KMS-11 (cell line): ENCODE data around the gene RAB10.
"Not testable (repeated sequence)": the region's sequence is repeated elsewhere in the genome, so short reads cannot be mapped to it uniquely, and the experiment has no call there.

ENCODE experiments used
- H2AFZ ChIP-seq: fragments of 200-600 bp; sonication (generic); 2 replicates; pipeline ENCODE4 v1.6.1; 2016; ENCODE audit warnings: antibody characterized with exemption, mixed run types, low read depth
- H3K27ac ChIP-seq: fragments of 200-600 bp; sonication (generic); 2 replicates; pipeline ENCODE4 v1.6.1; 2016; ENCODE audit warnings: mild to moderate bottlenecking, mixed run types
- H3K27me3 ChIP-seq: fragments of 200-600 bp; sonication (generic); 2 replicates; pipeline ENCODE4 v1.6.1; 2017; ENCODE audit warnings: mild to moderate bottlenecking, low read depth, mixed run types, moderate library complexity; ENCODE audit not compliant: insufficient read depth
- H3K36me3 ChIP-seq: fragments of 200-600 bp; sonication (generic); 2 replicates; pipeline ENCODE4 v1.6.1; 2017; ENCODE audit warnings: mild to moderate bottlenecking, mixed run types; ENCODE audit not compliant: insufficient read depth
- H3K4me1 ChIP-seq: fragments of 200-600 bp; sonication (generic); 2 replicates; pipeline ENCODE4 v1.6.1; 2016; ENCODE audit warnings: mild to moderate bottlenecking, low read depth, mixed run types; ENCODE audit not compliant: poor library complexity, severe bottlenecking
- H3K4me2 ChIP-seq: fragments of 200-600 bp; sonication (generic); 2 replicates; pipeline ENCODE4 v1.7.0; 2016; ENCODE audit warnings: mild to moderate bottlenecking, mixed run types
- H3K4me3 ChIP-seq: fragments of 200-600 bp; sonication (generic); IDR thresholded peaks from 2 replicates; pipeline ENCODE4 v1.6.1; 2017; ENCODE audit warnings: low read depth, low read length, mixed read lengths; ENCODE audit not compliant: insufficient read depth
- H3K79me2 ChIP-seq: fragments of 200-600 bp; sonication (generic); 2 replicates; pipeline ENCODE4 v1.6.1; 2016; ENCODE audit warnings: low read depth, mixed run types; ENCODE audit not compliant: insufficient read depth
- H3K9ac ChIP-seq: fragments of 200-600 bp; sonication (generic); 2 replicates; pipeline ENCODE4 v1.6.1; 2016; ENCODE audit warnings: mild to moderate bottlenecking, mixed run types
- H4K20me1 ChIP-seq: fragments of 200-600 bp; sonication (generic); 2 replicates; pipeline ENCODE4 v1.6.1; 2016; ENCODE audit warnings: mild to moderate bottlenecking, mixed run types; ENCODE audit not compliant: insufficient read depth
- CTCF ChIP-seq: fragments of 200-600 bp; sonication (generic); conservative IDR thresholded peaks from 2 replicates; pipeline ENCODE4 v1.6.1; 2017; ENCODE audit warnings: low read depth, mild to moderate bottlenecking, antibody characterized with exemption, low read length, moderate library complexity, mixed read lengths

Gene RAB10

DNA sequence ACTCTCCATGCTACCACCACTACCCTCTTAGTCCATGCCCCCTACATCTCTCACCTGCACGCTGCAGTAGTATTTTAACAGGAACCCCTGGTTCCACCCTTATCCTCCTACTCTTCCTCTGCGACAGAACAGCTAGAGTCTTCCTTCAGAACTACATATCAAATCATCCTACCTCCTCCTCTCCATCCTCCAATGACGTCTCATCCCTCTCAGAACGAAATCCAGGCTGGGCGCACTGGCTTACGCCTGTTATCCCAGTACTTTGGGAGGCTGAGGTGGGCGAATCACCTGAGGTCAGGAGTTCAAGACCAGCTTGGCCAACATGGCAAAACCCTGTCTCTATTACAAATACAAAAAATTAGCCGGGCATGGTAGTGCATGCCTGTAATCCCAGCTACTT, 41.3 kb upstream of the RAB10 start:
- H3K9ac ChIP-seq, result no peak overlapping the region
- no peak overlapping the region for H3K4me3 ChIP-seq
- H3K4me2 ChIP-seq, result no peak overlapping the region
- H3K79me2 ChIP-seq, result no peaks in the 10 kb centered on the region
- H3K36me3 ChIP-seq, result no peaks in the 10 kb centered on the region
- H3K27ac ChIP-seq, result no peak overlapping the region
- TF ChIP-seq CTCF, result no peak
- H3K4me1 ChIP-seq, result peaks cover 3% of the 10 kb centered on the region
- H4K20me1 ChIP-seq, result no peaks in the 10 kb centered on the region
- H2AFZ ChIP-seq, result no peak overlapping the region
- H3K27me3 ChIP-seq, result 0 out of 2 replicates have a peak, but pooled peaks cover 3% of the 10 kb centered on the region

- Histone ChIP-seq H4K20me1 (no peaks in the 10 kb centered on the region), H3K27me3 (0 out of 2 replicates have a peak, but pooled peaks cover 3% of the 10 kb centered on the region), H3K4me3 (no peak overlapping the region), H3K36me3 (no peaks in the 10 kb centered on the region), H3K4me1 (peaks cover 3% of the 10 kb centered on the region), H3K79me2 (no peaks in the 10 kb centered on the region), H3K9ac (no peak overlapping the region), H2AFZ (no peak overlapping the region), H3K27ac (no peak overlapping the region), H3K4me2 (no peak overlapping the region)
- no peak for TF ChIP-seq CTCF
Measured at GRCh38 chr2:25993049-25993448, 40.8 kb upstream of the RAB10 start.

- TF ChIP-seq CTCF, result no peak
- no peak overlapping the region for H2AFZ ChIP-seq
- H4K20me1 ChIP-seq, result no peaks in the 10 kb centered on the region
- H3K27ac ChIP-seq, result no peak overlapping the region
- no peak overlapping the region for H3K4me2 ChIP-seq
- H3K79me2 ChIP-seq, result no peaks in the 10 kb centered on the region
- 0 out of 2 replicates have a peak, but pooled peaks cover 3% of the 10 kb centered on the region for H3K27me3 ChIP-seq
- H3K9ac ChIP-seq, result no peak overlapping the region
- H3K36me3 ChIP-seq, result no peaks in the 10 kb centered on the region
- no peak overlapping the region for H3K4me3 ChIP-seq
- peaks cover 3% of the 10 kb centered on the region for H3K4me1 ChIP-seq
Measured at GRCh38 chr2:25994509-25994908, 39.4 kb upstream of the RAB10 start.

DNA sequence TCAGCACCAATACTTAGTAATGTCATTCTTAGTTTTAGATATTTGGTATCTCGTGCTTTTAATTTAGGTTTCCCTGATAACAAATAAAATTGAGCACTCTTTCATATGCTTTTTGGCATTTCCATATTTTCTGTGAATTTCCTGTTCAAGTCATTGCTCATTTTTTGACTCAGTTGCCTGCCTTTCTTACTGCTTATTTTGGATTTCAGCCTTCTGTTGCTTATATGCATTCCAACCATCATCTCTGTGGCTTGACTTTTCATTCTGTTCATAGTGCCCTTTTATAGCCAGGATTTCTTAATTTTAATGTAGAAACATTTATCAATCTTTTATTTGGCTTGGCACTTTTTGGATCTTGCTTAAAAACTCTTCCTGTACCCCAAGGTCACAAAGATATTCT, 37.0 kb upstream of the RAB10 start:
- no peaks in the 10 kb centered on the region for H4K20me1 ChIP-seq
- no peaks in the 10 kb centered on the region for H3K36me3 ChIP-seq
- H3K4me1 ChIP-seq, result peaks cover under 1% of the 10 kb centered on the region
- H2AFZ ChIP-seq, result no peak overlapping the region
- H3K4me2 ChIP-seq, result no peak overlapping the region
- no peaks in the 10 kb centered on the region for H3K79me2 ChIP-seq
- TF ChIP-seq CTCF, result no peak
- no peak overlapping the region for H3K4me3 ChIP-seq
- H3K27ac ChIP-seq, result no peak overlapping the region
- H3K9ac ChIP-seq, result no peak overlapping the region
- no peaks in the 10 kb centered on the region for H3K27me3 ChIP-seq

GRCh38 chr2:25998816-25999383, 35.0 kb upstream of the RAB10 start:
- not testable (repeated sequence) for H3K4me3 ChIP-seq, H3K4me2 ChIP-seq, H3K9ac ChIP-seq, H3K27ac ChIP-seq, H3K27me3 ChIP-seq, H3K4me1 ChIP-seq, H3K36me3 ChIP-seq, H3K79me2 ChIP-seq, H2AFZ ChIP-seq, H4K20me1 ChIP-seq

- H3K27ac ChIP-seq, H2AFZ ChIP-seq, H3K4me2 ChIP-seq, H3K79me2 ChIP-seq, H3K9ac ChIP-seq, H3K36me3 ChIP-seq, H3K4me3 ChIP-seq, H3K27me3 ChIP-seq, H3K4me1 ChIP-seq, H4K20me1 ChIP-seq: not testable (repeated sequence)
Measured at GRCh38 chr2:25999406-25999805, 34.5 kb upstream of the RAB10 start.
